Keratinocyte (primary cell): ENCODE results near the gene LPIN1.

ENCODE experiments used
- EZH2 ChIP-seq: IDR thresholded peaks from one replicate; pipeline ENCODE4 v1.6.1; 2012; ENCODE audit warnings: inconsistent platforms, mild to moderate bottlenecking, low read length, moderate library complexity
- TF ChIP-seq, protein P1 (sequence below), 3 experiments: IDR thresholded peaks in 1 of 3; conservative IDR thresholded peaks in 1 of 3; optimal IDR thresholded peaks in 1 of 3; 2 replicates in 2 of 3; 3 replicates in 1 of 3; pipeline versions ENCODE3 to v1.5.1; 2011; ENCODE audit warnings: low read length in 3 of 3, mild to moderate bottlenecking in 3 of 3, moderate library complexity in 2 of 3, control low read depth in 1 of 3, inconsistent platforms in 1 of 3; ENCODE audit not compliant: insufficient read depth in 2 of 3; ENCODE audit errors: extremely low read depth in 1 of 3

DNA sequence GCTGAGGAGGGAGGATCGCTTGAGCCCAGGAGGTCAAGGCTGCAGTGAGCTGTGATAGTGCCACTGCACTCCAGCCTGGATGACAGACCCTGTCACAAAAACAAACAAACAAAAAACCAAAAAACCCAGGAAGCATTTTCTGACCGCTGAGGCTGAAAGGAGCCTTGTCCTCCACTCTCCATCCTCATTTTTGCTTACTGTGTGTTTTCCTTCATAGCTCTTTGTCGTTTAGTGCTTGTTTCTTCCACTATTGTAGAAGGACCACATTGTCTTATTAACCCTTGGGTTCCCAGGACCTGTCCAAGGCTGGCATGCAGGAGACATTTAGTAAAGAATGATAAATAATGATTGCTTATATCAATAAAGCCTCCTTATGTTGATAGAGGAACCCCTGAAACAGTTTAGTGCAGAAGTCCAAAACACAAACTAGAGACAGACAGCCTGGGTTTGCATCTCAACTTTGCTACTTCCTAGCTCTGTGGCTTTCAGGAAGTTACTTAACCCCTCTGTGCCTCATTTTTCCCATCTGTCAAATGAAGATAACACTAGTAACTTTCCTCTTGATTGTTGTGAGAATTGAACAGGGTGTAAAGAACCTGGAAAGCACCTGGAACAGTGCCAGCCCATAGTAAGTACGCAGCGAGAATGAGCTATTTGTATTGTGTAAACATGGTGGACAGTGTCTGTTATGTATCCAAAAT is 126.0 kb downstream of the LPIN1 start:
- TF ChIP-seq, protein P1, sequence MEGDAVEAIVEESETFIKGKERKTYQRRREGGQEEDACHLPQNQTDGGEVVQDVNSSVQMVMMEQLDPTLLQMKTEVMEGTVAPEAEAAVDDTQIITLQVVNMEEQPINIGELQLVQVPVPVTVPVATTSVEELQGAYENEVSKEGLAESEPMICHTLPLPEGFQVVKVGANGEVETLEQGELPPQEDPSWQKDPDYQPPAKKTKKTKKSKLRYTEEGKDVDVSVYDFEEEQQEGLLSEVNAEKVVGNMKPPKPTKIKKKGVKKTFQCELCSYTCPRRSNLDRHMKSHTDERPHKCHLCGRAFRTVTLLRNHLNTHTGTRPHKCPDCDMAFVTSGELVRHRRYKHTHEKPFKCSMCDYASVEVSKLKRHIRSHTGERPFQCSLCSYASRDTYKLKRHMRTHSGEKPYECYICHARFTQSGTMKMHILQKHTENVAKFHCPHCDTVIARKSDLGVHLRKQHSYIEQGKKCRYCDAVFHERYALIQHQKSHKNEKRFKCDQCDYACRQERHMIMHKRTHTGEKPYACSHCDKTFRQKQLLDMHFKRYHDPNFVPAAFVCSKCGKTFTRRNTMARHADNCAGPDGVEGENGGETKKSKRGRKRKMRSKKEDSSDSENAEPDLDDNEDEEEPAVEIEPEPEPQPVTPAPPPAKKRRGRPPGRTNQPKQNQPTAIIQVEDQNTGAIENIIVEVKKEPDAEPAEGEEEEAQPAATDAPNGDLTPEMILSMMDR (optimal IDR thresholded peaks at IDR 0.05 in 1 of 3, IDR thresholded peaks at IDR 0.05 in 1 of 3, conservative IDR thresholded peaks at IDR 0.05 in 1 of 3; ENCODE audit: extremely low read depth in 1 of 3, insufficient read depth in 2 of 3, low read length in 3 of 3), result no peak
- no peak for TF ChIP-seq EZH2
